ENCODE data around the gene TRPC6. TPM values are rescaled to one million over a fixed set of nuclear protein-coding genes. Genes with fewer than 3 reads are reported as not detected.

TRPC6 gene
- total and polyA plus RNA-seq, 9 of the 15 experiments (the other 6 are each of a cell fraction or from before 2014, with no cell fraction given): not detected

DNA sequence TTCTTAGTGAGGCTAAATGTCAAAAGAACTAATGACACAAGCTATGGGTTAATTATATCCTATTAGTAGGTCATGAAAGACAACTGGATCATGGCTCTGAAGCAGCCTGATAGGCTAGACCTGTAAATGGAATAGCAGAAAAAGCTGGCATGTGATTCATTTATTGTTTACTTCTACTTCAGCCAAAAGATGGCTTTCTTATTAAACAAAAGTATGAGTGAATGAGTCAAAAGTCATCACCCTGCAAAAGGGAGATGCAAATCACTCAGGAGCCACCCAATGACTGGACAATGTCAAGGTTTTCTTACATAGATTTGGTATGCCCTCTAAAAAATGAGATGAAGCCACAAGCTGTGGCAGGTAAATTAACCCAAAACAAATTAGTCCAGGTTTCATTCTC lies 138.0 kb downstream of the TRPC6 start:
- no peaks in the 10 kb centered on the region for H3K9me3 ChIP-seq (replicated peaks; ENCODE audit: control insufficient read depth, insufficient read depth, low read depth, low read length)
- no peak overlapping the region for H3K27ac ChIP-seq (ENCODE audit: extremely low read depth, low read depth, low read length)
- H3K4me1 ChIP-seq (replicated peaks in 1 of 2; ENCODE audit: control insufficient read depth in 2 of 2, insufficient read depth in 2 of 2, low read length in 2 of 2): no peaks in the 10 kb centered on the region
- H3K4me3 ChIP-seq: no peak overlapping the region
- intact Hi-C loops (cut with micrococcal nuclease): no loop called here
- no peak for FAIRE-seq
- H3K79me2 ChIP-seq (ENCODE audit: control insufficient read depth, insufficient read depth, low read length): no peaks in the 10 kb centered on the region
- H4K20me1 ChIP-seq (replicated peaks; ENCODE audit: control insufficient read depth, insufficient read depth, low read length): no peaks in the 10 kb centered on the region
- TF ChIP-seq, protein P1, sequence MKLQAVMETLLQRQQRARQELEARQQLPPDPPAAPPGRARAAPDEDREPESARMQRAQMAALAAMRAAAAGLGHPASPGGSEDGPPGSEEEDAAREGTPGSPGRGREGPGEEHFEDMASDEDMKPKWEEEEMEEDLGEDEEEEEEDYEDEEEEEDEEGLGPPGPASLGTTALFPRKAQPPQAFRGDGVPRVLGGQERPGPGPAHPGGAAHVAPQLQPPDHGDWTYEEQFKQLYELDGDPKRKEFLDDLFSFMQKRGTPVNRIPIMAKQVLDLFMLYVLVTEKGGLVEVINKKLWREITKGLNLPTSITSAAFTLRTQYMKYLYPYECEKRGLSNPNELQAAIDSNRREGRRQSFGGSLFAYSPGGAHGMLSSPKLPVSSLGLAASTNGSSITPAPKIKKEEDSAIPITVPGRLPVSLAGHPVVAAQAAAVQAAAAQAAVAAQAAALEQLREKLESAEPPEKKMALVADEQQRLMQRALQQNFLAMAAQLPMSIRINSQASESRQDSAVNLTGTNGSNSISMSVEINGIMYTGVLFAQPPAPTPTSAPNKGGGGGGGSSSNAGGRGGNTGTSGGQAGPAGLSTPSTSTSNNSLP (IDR thresholded peaks at IDR 0.05; ENCODE audit: borderline replicate concordance, low read depth, low read length): no peak
- ChIA-PET POLR2A (no interaction called here), CTCF (ENCODE audit: low intra/inter-chr PET ratio) (no interaction called here)
- in situ Hi-C loops (cut with MboI): no loop called here
- no peaks in the 10 kb centered on the region for H3K36me3 ChIP-seq (ENCODE audit: control insufficient read depth, insufficient read depth, low read length)
- H3K9ac ChIP-seq (ENCODE audit: insufficient read depth in 1 of 2, low read depth in 2 of 2, low read length in 2 of 2): no peak overlapping the region
- H2AFZ ChIP-seq (ENCODE audit: low read depth, low read length): no peak overlapping the region
- no peaks in the 10 kb centered on the region for H3K9me1 ChIP-seq (ENCODE audit: control insufficient read depth, insufficient read depth, low read length)
- ATAC-seq: no peak
- H3K4me2 ChIP-seq (ENCODE audit: insufficient read depth, low read length): no peak overlapping the region
- DNase-seq (ENCODE audit: extremely low read depth in 1 of 4, low spot score in 3 of 4): no peak
- BruUV-seq (replicated peaks): no TSS peak
- H3K27me3 ChIP-seq (ENCODE audit: control insufficient read depth in 2 of 2, insufficient read depth in 2 of 2, low read length in 2 of 2): no peaks in the 10 kb centered on the region

DNA sequence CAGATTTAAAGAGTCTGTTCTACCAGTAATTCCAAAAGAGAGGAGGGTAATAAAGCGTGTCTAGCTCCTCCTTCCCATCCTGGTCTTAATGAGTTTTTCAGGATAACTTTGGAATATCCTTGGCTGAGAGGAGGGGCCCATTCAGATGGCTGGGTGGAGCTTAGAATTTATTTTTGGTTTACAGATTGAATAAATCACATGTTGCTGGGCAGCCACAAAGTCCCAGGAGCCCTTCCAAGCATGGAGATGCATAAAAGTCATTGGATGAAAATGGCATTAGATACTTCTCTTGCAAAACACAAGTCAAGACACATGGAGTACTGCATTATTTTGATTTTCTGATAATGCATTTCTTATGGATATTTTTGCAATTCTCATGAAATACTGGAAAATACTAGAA lies 139.0 kb downstream of the TRPC6 start:
- no TSS peak for BruUV-seq (replicated peaks)
- ChIA-PET CTCF (ENCODE audit: low intra/inter-chr PET ratio) (no interaction called here), POLR2A (no interaction called here)
- Histone ChIP-seq H3K9ac (ENCODE audit: insufficient read depth in 1 of 2, low read depth in 2 of 2, low read length in 2 of 2) (no peak overlapping the region), H3K36me3 (ENCODE audit: control insufficient read depth, insufficient read depth, low read length) (no peaks in the 10 kb centered on the region), H3K27me3 (ENCODE audit: control insufficient read depth in 2 of 2, insufficient read depth in 2 of 2, low read length in 2 of 2) (no peaks in the 10 kb centered on the region), H3K4me2 (ENCODE audit: insufficient read depth, low read length) (no peak overlapping the region), H3K4me1 (replicated peaks in 1 of 2; ENCODE audit: control insufficient read depth in 2 of 2, insufficient read depth in 2 of 2, low read length in 2 of 2) (no peaks in the 10 kb centered on the region), H3K79me2 (ENCODE audit: control insufficient read depth, insufficient read depth, low read length) (no peaks in the 10 kb centered on the region), H2AFZ (ENCODE audit: low read depth, low read length) (no peak overlapping the region), H3K4me3 (no peak overlapping the region), H3K27ac (ENCODE audit: extremely low read depth, low read depth, low read length) (no peak overlapping the region), H3K9me1 (ENCODE audit: control insufficient read depth, insufficient read depth, low read length) (no peaks in the 10 kb centered on the region), H3K9me3 (replicated peaks; ENCODE audit: control insufficient read depth, insufficient read depth, low read depth, low read length) (no peaks in the 10 kb centered on the region), H4K20me1 (replicated peaks; ENCODE audit: control insufficient read depth, insufficient read depth, low read length) (no peaks in the 10 kb centered on the region)
- intact Hi-C loops (cut with micrococcal nuclease) (no loop called here), in situ Hi-C loops (cut with MboI) (no loop called here)
- DNase-seq (ENCODE audit: extremely low read depth in 1 of 4, low spot score in 3 of 4): no peak
- FAIRE-seq: no peak
- WGBS (ENCODE audit: insufficient coverage, low coverage, missing lambda C conversion rate): 0% methylated on average over 1 of the region's 1 CpG
- ATAC-seq: no peak
- TF ChIP-seq, protein P2, sequence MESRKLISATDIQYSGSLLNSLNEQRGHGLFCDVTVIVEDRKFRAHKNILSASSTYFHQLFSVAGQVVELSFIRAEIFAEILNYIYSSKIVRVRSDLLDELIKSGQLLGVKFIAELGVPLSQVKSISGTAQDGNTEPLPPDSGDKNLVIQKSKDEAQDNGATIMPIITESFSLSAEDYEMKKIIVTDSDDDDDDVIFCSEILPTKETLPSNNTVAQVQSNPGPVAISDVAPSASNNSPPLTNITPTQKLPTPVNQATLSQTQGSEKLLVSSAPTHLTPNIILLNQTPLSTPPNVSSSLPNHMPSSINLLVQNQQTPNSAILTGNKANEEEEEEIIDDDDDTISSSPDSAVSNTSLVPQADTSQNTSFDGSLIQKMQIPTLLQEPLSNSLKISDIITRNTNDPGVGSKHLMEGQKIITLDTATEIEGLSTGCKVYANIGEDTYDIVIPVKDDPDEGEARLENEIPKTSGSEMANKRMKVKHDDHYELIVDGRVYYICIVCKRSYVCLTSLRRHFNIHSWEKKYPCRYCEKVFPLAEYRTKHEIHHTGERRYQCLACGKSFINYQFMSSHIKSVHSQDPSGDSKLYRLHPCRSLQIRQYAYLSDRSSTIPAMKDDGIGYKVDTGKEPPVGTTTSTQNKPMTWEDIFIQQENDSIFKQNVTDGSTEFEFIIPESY (CRISPR knock-in tag; IDR thresholded peaks at IDR 0.05): no peak
- TF ChIP-seq ELF1 (tag; IDR thresholded peaks at IDR 0.05) (no peak), MIER1 (IDR thresholded peaks at IDR 0.05; ENCODE audit: low read depth) (no peak), TOE1 (IDR thresholded peaks at IDR 0.05; ENCODE audit: borderline replicate concordance) (no peak), TOE1 (CRISPR knock-in tag; IDR thresholded peaks at IDR 0.05; ENCODE audit: borderline replicate concordance, low read depth) (no peak)
- TF ChIP-seq, protein P3, sequence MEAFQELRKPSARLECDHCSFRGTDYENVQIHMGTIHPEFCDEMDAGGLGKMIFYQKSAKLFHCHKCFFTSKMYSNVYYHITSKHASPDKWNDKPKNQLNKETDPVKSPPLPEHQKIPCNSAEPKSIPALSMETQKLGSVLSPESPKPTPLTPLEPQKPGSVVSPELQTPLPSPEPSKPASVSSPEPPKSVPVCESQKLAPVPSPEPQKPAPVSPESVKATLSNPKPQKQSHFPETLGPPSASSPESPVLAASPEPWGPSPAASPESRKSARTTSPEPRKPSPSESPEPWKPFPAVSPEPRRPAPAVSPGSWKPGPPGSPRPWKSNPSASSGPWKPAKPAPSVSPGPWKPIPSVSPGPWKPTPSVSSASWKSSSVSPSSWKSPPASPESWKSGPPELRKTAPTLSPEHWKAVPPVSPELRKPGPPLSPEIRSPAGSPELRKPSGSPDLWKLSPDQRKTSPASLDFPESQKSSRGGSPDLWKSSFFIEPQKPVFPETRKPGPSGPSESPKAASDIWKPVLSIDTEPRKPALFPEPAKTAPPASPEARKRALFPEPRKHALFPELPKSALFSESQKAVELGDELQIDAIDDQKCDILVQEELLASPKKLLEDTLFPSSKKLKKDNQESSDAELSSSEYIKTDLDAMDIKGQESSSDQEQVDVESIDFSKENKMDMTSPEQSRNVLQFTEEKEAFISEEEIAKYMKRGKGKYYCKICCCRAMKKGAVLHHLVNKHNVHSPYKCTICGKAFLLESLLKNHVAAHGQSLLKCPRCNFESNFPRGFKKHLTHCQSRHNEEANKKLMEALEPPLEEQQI (IDR thresholded peaks at IDR 0.05): no peak
- TF ChIP-seq, protein P4, sequence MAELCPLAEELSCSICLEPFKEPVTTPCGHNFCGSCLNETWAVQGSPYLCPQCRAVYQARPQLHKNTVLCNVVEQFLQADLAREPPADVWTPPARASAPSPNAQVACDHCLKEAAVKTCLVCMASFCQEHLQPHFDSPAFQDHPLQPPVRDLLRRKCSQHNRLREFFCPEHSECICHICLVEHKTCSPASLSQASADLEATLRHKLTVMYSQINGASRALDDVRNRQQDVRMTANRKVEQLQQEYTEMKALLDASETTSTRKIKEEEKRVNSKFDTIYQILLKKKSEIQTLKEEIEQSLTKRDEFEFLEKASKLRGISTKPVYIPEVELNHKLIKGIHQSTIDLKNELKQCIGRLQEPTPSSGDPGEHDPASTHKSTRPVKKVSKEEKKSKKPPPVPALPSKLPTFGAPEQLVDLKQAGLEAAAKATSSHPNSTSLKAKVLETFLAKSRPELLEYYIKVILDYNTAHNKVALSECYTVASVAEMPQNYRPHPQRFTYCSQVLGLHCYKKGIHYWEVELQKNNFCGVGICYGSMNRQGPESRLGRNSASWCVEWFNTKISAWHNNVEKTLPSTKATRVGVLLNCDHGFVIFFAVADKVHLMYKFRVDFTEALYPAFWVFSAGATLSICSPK (IDR thresholded peaks at IDR 0.05; ENCODE audit: borderline replicate concordance): no peak

Data from K562 (cell line).